HUES6 (cell line): Measurements from ENCODE around the gene EPS8L2.

Experiments used
- H3K27ac ChIP-seq: 2 replicates; pipeline ENCODE4 v1.7.0; 2013; ENCODE audit warnings: low read depth, mild to moderate bottlenecking, low read length, inconsistent platforms
- H3K27me3 ChIP-seq: 2 replicates; pipeline ENCODE4 v1.6.1; 2013; ENCODE audit warnings: low read length; ENCODE audit not compliant: control insufficient read depth, insufficient read depth
- H3K36me3 ChIP-seq: 2 replicates; pipeline ENCODE4 v1.6.1; 2013; ENCODE audit warnings: low read length; ENCODE audit not compliant: control insufficient read depth, insufficient read depth
- H3K4me1 ChIP-seq: 2 replicates; pipeline ENCODE4 v1.6.1; 2013; ENCODE audit warnings: low read length; ENCODE audit not compliant: control insufficient read depth, insufficient read depth
- H3K4me3 ChIP-seq: 2 replicates; pipeline ENCODE4 v1.5.1; 2013; ENCODE audit warnings: low read depth, low read length
- H3K9ac ChIP-seq: one replicate; pipeline ENCODE4 v1.6.1; 2013; ENCODE audit warnings: mild to moderate bottlenecking, low read length
- H3K9me3 ChIP-seq: 2 replicates; pipeline ENCODE4 v1.6.1; 2013; ENCODE audit warnings: low read depth, low read length; ENCODE audit not compliant: control insufficient read depth, insufficient read depth

Gene EPS8L2

DNA sequence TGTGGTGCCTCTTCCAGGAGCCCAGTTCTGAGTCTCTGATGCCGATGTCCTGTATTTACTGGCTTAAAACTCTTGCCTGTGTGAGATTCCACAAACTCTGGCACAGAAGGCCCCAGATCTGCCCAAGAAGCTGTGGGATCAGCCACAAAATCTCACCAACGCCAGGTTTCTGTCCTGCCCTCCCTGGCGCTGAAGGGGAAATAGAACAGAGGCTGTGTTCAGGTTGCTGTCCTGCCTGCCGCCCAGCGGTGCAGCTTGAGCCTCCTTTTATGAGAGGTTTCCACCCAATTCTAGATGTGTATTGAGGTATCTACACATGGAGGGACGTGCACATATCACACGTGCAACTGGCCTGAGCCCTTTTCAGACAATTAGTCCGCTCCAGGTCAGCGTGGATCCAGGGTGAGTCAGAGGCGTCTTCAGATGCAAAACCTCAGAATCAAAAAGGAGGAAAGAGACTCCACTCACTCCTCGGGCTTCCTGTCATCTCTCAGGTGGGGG is 8.2 kb upstream of the EPS8L2 start:
- no peaks in the 10 kb centered on the region for H3K27me3 ChIP-seq
- H3K4me1 ChIP-seq, result peaks cover 35% of the 10 kb centered on the region
- H3K9ac ChIP-seq, result peak overlapping the region; percentile 49
- H3K9me3 ChIP-seq, result no peaks in the 10 kb centered on the region
- H3K4me3 ChIP-seq, result no peak overlapping the region; the same call in 1 of the 2 replicates
- peak overlapping the region; percentile 52; the same call in 1 of the 2 replicates for H3K27ac ChIP-seq
- H3K36me3 ChIP-seq, result peaks cover 7% of the 10 kb centered on the region; the same call in 1 of the 2 replicates

DNA sequence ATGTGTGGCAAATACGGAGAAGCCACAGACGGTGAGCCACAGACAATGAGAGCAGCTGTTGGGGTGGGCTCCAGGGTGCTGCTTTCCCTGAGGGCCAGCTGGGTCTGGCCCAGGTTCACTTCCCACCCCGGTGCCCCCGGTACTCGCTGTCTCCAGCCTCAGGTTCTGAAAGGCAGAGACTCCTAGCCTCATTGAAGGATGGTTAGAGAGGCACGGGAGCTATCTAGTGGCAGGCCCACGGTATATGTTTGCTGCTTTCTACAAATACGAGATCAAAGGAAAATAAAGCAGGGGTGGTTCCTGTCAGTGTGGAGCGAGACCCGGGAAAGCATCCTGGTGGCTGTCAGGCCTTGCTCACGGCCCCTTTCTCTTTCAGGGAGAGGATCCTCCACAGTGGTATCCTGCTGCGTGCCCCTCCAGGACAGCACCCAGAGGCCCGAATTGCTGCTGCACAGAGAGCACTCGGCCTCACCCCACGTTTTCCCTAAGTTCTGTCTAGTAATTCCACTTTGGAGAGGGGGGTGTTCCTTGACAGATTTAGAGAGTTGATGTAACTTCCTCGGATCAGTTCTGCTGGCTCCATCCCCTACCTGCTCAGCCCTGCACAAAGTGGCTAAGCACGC is 7.4 kb upstream of the EPS8L2 start:
- Histone ChIP-seq H3K36me3 (peaks cover 7% of the 10 kb centered on the region; the same call in 1 of the 2 replicates), H3K9ac (peak overlapping the region; percentile 49), H3K27me3 (no peaks in the 10 kb centered on the region), H3K4me1 (peaks cover 28% of the 10 kb centered on the region), H3K4me3 (no peak overlapping the region; the same call in 1 of the 2 replicates), H3K9me3 (no peaks in the 10 kb centered on the region), H3K27ac (peak overlapping the region; percentile 52; the same call in 1 of the 2 replicates)

DNA sequence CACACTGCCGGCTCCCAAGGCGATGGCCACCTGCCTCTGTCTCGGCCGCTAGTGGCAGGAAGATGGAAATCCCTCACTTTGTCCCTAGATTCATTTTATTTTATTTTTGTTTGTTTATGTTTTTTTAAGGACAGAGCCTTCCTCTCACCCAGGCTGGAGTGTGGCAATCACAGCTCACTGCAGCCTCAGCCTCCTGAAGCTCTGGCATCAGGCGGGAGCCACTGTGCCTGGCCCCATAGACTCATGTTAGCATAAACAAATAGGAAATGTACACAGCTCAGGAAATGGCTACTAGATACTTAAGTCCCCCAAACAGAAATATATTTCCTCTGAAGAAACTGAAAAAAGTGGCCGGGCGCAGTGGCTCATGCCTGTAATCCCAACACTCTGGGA is 6.9 kb upstream of the EPS8L2 start:
- Histone ChIP-seq H3K9ac (no peak overlapping the region), H3K27ac (no peak overlapping the region), H3K4me3 (no peak overlapping the region), H3K4me1 (peaks cover 23% of the 10 kb centered on the region), H3K27me3 (no peaks in the 10 kb centered on the region), H3K36me3 (peaks cover 7% of the 10 kb centered on the region; the same call in 1 of the 2 replicates), H3K9me3 (no peaks in the 10 kb centered on the region)

DNA sequence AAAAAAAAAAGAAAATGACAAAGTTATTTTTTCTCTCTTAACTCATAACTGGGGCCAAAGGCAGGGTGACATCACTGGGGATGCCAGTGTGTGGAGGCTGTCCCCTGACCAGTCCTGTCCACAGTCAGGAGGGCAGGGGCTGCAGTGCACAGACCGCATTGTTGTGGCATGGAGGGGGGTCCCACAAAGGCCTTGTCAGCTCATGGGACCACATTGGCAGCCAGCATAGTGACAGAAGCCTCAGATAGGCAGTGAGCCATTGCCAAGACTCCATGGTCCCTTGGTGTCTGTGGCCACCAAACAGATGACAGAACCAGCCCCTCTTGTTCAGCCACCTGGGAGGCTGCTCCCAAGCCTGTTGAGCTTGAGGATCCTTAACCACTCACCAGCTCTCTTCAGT is 6.3 kb upstream of the EPS8L2 start:
- no peaks in the 10 kb centered on the region for H3K27me3 ChIP-seq
- H3K36me3 ChIP-seq, result peaks cover 12% of the 10 kb centered on the region
- no peak overlapping the region for H3K27ac ChIP-seq
- no peak overlapping the region for H3K4me3 ChIP-seq
- peaks cover 26% of the 10 kb centered on the region for H3K4me1 ChIP-seq
- H3K9ac ChIP-seq, result no peak overlapping the region
- H3K9me3 ChIP-seq, result no peaks in the 10 kb centered on the region

DNA sequence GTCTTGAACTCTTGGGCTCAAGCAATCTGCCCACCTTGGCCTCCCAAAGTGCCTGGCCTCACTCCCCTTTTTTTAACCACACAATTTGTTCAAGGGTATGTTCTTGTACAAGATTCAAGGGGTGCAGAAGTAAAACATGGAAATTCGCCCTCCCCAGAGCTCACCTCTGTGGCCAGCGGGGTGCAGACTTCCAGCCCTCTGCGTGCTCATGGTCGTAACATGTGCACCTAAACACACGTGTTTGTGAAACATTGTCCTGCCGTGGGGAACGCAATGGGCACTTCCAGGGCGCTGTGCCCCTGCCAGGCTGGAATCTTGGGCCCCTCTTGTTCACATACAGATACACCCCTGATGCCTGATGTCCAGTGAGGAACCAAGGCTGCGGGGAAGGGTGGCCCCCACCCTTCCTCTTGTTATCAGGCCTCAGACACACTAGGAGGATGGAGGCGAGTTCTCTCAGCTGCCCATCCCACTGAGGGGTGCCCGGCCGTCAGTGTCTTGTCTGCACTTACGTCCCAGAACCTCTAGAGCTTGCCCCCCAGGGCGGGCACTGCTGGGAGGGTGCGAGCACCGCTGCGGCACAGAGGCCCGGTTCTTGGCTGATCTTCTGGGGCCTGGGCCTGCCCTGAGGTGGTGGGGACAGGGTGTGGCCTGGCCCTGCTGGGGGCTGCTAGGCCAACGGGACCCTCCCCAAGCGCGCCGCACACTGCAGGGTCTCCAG is 4.1 kb upstream of the EPS8L2 start:
- H3K36me3 ChIP-seq, result peaks cover 13% of the 10 kb centered on the region
- H3K9ac ChIP-seq, result no peak overlapping the region
- H3K27me3 ChIP-seq, result peaks cover 5% of the 10 kb centered on the region; the same call in 1 of the 2 replicates
- no peak overlapping the region for H3K4me3 ChIP-seq
- peaks cover 34% of the 10 kb centered on the region for H3K4me1 ChIP-seq
- H3K27ac ChIP-seq, result no peak overlapping the region
- H3K9me3 ChIP-seq, result no peaks in the 10 kb centered on the region

DNA sequence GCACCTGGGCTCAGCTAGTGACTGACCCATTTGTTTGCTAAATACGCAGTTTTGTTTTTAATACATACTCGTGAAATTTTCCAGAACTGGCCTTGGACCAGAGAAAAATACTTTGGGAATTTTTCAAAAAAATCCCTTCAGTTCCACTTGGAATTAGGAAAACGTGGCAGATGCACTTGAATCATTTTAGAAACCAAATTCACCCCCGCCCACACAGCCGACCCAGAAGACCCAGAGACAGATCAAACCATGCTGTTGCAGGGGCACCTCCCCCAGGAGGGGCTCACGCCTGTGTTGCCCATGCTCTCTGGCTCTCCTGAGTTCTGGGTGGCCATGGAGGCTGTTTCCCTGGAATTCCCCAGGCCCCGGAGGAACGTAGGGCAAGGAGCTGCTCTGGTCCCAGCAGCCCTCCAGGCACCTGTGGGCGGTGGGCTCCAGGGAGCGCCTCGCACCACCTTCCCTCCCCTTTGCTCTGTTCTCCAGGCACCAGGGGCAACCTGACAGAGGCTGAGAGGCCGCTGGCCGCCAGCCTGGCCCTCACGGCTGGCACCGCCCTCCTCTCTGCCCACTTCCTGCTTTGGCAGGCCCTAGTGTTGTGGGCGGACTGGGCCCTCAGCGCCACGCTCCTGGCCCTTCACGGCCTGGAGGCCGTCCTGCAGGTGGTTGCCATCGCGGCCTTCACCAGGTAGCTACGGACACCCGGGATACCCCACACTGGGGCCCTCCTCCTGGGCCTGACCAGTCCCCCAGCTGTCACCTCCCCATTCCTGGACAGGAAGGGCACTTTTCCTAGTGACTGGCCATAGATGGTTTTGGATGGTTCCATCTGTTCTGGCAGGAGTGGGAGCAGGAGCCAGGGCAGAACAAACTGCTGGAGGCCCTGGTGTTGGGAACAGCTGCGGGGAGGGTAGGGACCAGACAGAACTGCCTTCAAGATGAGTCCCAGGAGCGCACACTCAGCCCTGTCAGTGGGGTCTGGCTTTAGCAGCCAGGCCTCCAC is 3.3 kb upstream of the EPS8L2 start:
- H3K4me1 ChIP-seq, result peaks cover 34% of the 10 kb centered on the region
- H3K9ac ChIP-seq, result no peak overlapping the region
- peaks cover 13% of the 10 kb centered on the region for H3K36me3 ChIP-seq
- H3K9me3 ChIP-seq, result no peaks in the 10 kb centered on the region
- H3K27me3 ChIP-seq, result peaks cover 5% of the 10 kb centered on the region; the same call in 1 of the 2 replicates
- no peak overlapping the region for H3K27ac ChIP-seq
- H3K4me3 ChIP-seq, result no peak overlapping the region

DNA sequence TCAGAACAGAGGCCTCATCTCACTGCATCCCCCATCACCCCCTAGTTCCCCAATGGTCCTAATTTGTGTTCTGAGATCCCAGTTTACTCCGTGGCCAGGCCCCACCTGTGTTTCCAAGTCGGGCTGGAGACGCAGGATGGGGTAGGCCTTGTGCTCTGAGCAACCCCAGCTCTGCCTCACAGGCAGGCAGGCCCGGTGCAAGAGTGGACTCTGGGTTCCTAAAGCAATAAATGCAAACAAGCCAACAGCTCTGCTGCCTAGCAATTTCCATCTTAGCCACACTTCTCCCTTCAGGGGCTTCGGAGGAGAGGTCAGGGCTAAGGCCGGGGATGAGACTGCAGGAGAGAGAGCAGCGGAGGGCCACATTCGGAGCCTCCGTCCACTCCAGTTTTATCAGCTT is 2.5 kb upstream of the EPS8L2 start:
- Histone ChIP-seq H3K9me3 (no peaks in the 10 kb centered on the region), H3K27me3 (peaks cover 5% of the 10 kb centered on the region; the same call in 1 of the 2 replicates), H3K36me3 (peaks cover 13% of the 10 kb centered on the region), H3K27ac (no peak overlapping the region), H3K9ac (no peak overlapping the region), H3K4me1 (peaks cover 34% of the 10 kb centered on the region), H3K4me3 (no peak overlapping the region)

DNA sequence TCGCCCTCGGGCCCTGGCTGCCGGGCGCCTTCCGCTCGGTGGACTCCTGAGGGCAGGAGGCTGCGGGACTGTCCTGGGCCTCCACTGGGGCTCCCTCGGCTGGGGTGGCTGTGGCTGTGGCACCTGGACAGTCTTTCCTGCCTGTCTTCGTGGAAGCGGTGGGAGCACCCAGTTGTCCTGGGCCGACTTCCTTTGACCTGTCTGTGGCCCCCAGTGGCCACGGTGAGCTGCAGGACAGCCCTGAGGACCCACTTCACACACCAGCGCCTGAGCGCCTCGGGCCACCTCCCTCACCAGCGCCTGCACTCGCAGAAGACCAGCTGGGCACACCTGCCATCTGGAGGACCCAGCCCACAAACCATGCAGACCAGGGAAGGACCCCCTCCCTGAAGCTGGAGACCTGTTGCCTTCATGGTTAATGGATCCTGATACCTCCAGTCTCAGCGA is 1.8 kb upstream of the EPS8L2 start:
- H3K27ac ChIP-seq, result peak overlapping the region; percentile 29; the same call in 1 of the 2 replicates
- no peak overlapping the region for H3K4me3 ChIP-seq
- H3K4me1 ChIP-seq, result peaks cover 34% of the 10 kb centered on the region
- H3K27me3 ChIP-seq, result peaks cover 5% of the 10 kb centered on the region; the same call in 1 of the 2 replicates
- peaks cover 13% of the 10 kb centered on the region for H3K36me3 ChIP-seq
- H3K9me3 ChIP-seq, result no peaks in the 10 kb centered on the region
- no peak overlapping the region for H3K9ac ChIP-seq

DNA sequence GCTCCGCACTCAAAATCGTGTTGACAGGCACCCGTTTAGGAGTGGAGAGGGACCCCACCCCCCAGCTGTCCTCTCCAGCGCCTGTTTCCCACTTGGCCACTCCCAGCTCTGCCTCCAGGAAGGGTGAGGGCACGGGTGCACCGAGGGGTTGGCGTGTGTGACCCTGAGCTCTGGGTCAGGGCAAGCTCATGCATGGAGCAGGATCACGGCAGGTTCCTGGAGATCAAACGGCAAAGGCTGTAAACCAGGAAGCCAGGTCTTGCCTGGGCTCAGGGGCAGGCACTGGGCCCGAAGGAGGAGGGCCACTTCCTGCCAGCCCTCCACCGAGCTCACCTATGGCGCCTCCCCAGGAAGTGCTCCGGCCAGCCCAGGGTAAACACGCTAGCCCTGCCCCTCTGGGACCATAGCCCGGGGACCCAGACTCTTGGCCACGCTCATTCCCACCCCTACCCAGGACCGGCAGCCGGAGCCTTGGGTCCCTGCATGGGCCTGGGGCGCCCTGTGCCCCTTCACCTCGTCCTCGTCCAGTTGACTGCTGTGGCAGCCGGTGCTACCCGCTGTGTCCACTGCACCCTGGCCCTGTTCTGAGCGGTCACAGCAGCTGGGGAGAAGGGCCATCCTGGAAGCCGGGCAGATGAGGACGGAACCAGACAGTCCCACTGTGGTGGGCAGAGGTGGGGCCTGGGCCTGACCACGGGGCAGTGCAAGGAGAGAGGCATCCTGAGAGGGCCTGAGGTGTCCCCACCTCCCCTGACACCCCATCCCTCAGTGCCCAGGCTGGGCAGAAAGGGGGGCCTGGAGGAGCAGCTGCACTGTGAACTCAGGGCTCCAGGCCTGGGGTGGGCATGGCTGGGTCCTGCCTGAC is 1.0 kb upstream of the EPS8L2 start:
- Histone ChIP-seq H3K9ac (peak overlapping the region; percentile 51), H3K4me1 (peaks cover 41% of the 10 kb centered on the region), H3K27ac (peak overlapping the region; percentile 29), H3K36me3 (peaks cover 13% of the 10 kb centered on the region), H3K27me3 (peaks cover 5% of the 10 kb centered on the region; the same call in 1 of the 2 replicates), H3K4me3 (peak overlapping the region; percentile 81), H3K9me3 (no peaks in the 10 kb centered on the region)
